ENCODE results near the gene TMEM217. TPM values are rescaled to one million over a fixed set of nuclear protein-coding genes. Genes with fewer than 3 reads are reported as not detected.

TMEM217 gene
- polyA plus RNA-seq, 1 of the 3 experiments (the other 2 are of a cell fraction): 1.5 TPM

DNA sequence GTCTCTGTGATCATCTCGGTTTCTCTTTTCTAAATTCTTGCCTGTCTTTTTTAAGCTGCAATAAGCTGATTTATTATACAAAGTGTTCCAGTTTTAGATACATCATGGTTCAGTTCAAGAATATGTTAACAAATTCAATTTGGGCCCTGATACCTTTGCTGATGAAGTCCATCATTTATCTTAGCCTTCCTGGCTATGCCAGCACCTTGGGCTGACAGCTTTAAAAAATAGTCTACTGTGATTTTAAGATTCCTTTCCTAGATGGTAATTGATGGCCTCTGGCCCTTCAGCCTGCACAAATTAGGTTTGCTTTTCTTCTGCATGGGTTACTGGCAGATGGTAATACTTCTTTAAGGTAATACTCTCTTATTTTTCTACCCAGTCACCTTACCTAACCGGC, 7.1 kb upstream of the TMEM217 start:
- Histone ChIP-seq H4K20me1 (ENCODE audit: insufficient read depth) (no peaks in the 10 kb centered on the region), H3K36me3 (replicated peaks in 1 of 2; ENCODE audit: control insufficient read depth in 1 of 2, insufficient read depth in 2 of 2, low read length in 1 of 2) (peaks cover 4 to 12% of the 10 kb centered on the region in 2 experiments), H2AFZ (ENCODE audit: low read depth) (no peak overlapping the region), H3K9ac (no peak overlapping the region), H3K4me3 (ENCODE audit: low read depth in 2 of 2, low read length in 1 of 2) (no peak overlapping the region), H3F3A (replicated peaks; ENCODE audit: insufficient read depth) (no peaks in the 10 kb centered on the region), H3K27me3 (ENCODE audit: insufficient read depth) (no peaks in the 10 kb centered on the region), H3K9me2 (no peaks in the 10 kb centered on the region), H3K4me1 (ENCODE audit: control insufficient read depth in 1 of 2, insufficient read depth in 2 of 2, low read depth in 1 of 2, low read length in 1 of 2) (no peaks in the 10 kb centered on the region), H3K4me2 (no peak overlapping the region), H3K79me2 (ENCODE audit: insufficient read depth) (peaks cover 65% of the 10 kb centered on the region), H3K27ac (ENCODE audit: low read depth in 2 of 2, low read length in 1 of 2) (no peak overlapping the region), H3K9me3 (no peaks in the 10 kb centered on the region)
- ChIA-PET POLR2A (no interaction called here), CTCF (interaction anchor here (0.9 to 1.4 kb wide), 3 partner anchors 25 to 60 kb away, joined by 3 read pairs; no protein-coding TSS in a partner anchor)
- 100% methylated on average over 2 of the region's 2 CpGs for WGBS (ENCODE audit: low lambda C conversion rate)
- TF ChIP-seq GABPA (IDR thresholded peaks at IDR 0.05; ENCODE audit: low read depth) (no peak), FOSL2 (IDR thresholded peaks at IDR 0.05; ENCODE audit: borderline replicate concordance, low read depth) (no peak), CHD2 (IDR thresholded peaks at IDR 0.05; ENCODE audit: low read length, partially characterized antibody) (no peak), POLR2AphosphoS5 (IDR thresholded peaks at IDR 0.05; ENCODE audit: low read depth, low read length) (no peak), NFIC (IDR thresholded peaks at IDR 0.05; ENCODE audit: borderline replicate concordance) (no peak), TEAD4 (IDR thresholded peaks at IDR 0.05; ENCODE audit: borderline replicate concordance, insufficient read depth) (no peak), FOXM1 (IDR thresholded peaks at IDR 0.05; ENCODE audit: low read depth) (no peak), EP300 (IDR thresholded peaks at IDR 0.05; ENCODE audit: borderline replicate concordance in 1 of 2, low read depth in 1 of 2, low read length in 1 of 2) (no peak), FOXJ3 (CRISPR knock-in tag; IDR thresholded peaks at IDR 0.05) (no peak)
- TF ChIP-seq, protein P1, sequence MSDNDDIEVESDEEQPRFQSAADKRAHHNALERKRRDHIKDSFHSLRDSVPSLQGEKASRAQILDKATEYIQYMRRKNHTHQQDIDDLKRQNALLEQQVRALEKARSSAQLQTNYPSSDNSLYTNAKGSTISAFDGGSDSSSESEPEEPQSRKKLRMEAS (IDR thresholded peaks at IDR 0.05; ENCODE audit: low read depth): no peak
- TF ChIP-seq, protein P2, sequence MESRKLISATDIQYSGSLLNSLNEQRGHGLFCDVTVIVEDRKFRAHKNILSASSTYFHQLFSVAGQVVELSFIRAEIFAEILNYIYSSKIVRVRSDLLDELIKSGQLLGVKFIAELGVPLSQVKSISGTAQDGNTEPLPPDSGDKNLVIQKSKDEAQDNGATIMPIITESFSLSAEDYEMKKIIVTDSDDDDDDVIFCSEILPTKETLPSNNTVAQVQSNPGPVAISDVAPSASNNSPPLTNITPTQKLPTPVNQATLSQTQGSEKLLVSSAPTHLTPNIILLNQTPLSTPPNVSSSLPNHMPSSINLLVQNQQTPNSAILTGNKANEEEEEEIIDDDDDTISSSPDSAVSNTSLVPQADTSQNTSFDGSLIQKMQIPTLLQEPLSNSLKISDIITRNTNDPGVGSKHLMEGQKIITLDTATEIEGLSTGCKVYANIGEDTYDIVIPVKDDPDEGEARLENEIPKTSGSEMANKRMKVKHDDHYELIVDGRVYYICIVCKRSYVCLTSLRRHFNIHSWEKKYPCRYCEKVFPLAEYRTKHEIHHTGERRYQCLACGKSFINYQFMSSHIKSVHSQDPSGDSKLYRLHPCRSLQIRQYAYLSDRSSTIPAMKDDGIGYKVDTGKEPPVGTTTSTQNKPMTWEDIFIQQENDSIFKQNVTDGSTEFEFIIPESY (IDR thresholded peaks at IDR 0.05; ENCODE audit: borderline replicate concordance, low read depth): no peak
- TF ChIP-seq, protein P3, sequence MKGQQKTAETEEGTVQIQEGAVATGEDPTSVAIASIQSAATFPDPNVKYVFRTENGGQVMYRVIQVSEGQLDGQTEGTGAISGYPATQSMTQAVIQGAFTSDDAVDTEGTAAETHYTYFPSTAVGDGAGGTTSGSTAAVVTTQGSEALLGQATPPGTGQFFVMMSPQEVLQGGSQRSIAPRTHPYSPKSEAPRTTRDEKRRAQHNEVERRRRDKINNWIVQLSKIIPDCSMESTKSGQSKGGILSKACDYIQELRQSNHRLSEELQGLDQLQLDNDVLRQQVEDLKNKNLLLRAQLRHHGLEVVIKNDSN (IDR thresholded peaks at IDR 0.05; ENCODE audit: borderline replicate concordance, low read depth): no peak
- TF ChIP-seq, protein P4, sequence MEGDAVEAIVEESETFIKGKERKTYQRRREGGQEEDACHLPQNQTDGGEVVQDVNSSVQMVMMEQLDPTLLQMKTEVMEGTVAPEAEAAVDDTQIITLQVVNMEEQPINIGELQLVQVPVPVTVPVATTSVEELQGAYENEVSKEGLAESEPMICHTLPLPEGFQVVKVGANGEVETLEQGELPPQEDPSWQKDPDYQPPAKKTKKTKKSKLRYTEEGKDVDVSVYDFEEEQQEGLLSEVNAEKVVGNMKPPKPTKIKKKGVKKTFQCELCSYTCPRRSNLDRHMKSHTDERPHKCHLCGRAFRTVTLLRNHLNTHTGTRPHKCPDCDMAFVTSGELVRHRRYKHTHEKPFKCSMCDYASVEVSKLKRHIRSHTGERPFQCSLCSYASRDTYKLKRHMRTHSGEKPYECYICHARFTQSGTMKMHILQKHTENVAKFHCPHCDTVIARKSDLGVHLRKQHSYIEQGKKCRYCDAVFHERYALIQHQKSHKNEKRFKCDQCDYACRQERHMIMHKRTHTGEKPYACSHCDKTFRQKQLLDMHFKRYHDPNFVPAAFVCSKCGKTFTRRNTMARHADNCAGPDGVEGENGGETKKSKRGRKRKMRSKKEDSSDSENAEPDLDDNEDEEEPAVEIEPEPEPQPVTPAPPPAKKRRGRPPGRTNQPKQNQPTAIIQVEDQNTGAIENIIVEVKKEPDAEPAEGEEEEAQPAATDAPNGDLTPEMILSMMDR (IDR thresholded peaks at IDR 0.05): no peak
- no peak for DNase-seq

Measured in SK-N-SH (cell line).